Liver (tissue), 9 donors: ENCODE data around the gene SH3GL1. TPM values are rescaled to one million over a fixed set of nuclear protein-coding genes. Genes with fewer than 3 reads are reported as not detected.

ENCODE experiments used
- DNase-seq: peaks from one replicate; pipeline ENCODE4 v3.0.0-alpha.2; 2017; ENCODE audit warnings: low spot score
- H3K27ac ChIP-seq, 2 donors: one replicate each; pipeline ENCODE4 v1.7.0; 2013; ENCODE audit warnings: inconsistent platforms in 2 of 2, low read length in 2 of 2, control low read depth in 1 of 2, low read depth in 1 of 2, mild to moderate bottlenecking in 1 of 2
- H3K27me3 ChIP-seq, 4 donors: one replicate each; pipeline versions ENCODE4 v1.6.1 to v1.7.0; 2013; ENCODE audit warnings: low read length in 3 of 4, inconsistent platforms in 1 of 4, mild to moderate bottlenecking in 1 of 4, moderate library complexity in 1 of 4; ENCODE audit not compliant: control insufficient read depth in 4 of 4, insufficient read depth in 4 of 4
- H3K36me3 ChIP-seq, 4 donors: one replicate each; pipeline versions ENCODE4 v1.6.1 to v1.7.0; 2013; ENCODE audit warnings: low read length in 3 of 4, mild to moderate bottlenecking in 3 of 4, low read depth in 1 of 4, moderate library complexity in 1 of 4; ENCODE audit not compliant: control insufficient read depth in 4 of 4, insufficient read depth in 3 of 4
- H3K4me1 ChIP-seq, 4 donors: one replicate each; pipeline versions ENCODE4 v1.6.1 to v1.7.0; 2013; ENCODE audit warnings: low read length in 3 of 4, mild to moderate bottlenecking in 3 of 4, moderate library complexity in 1 of 4; ENCODE audit not compliant: control insufficient read depth in 4 of 4, insufficient read depth in 4 of 4
- H3K4me3 ChIP-seq, 3 donors: one replicate each; pipeline versions ENCODE4 v1.6.1 to v1.7.0; 2013; ENCODE audit warnings: low read length in 3 of 3, control low read depth in 1 of 3, low read depth in 1 of 3, mild to moderate bottlenecking in 1 of 3
- H3K9ac ChIP-seq, 2 donors: one replicate each; pipeline ENCODE4 v1.7.0; 2013; ENCODE audit warnings: low read length in 2 of 2, mild to moderate bottlenecking in 2 of 2, moderate library complexity in 2 of 2, control low read depth in 1 of 2, low read depth in 1 of 2
- H3K9me3 ChIP-seq, 4 donors: one replicate each; pipeline versions ENCODE4 v1.6.1 to v1.7.0; 2013; ENCODE audit warnings: low read length in 3 of 4; ENCODE audit not compliant: control insufficient read depth in 4 of 4
- ATF3 ChIP-seq: IDR thresholded peaks from 2 replicates; pipeline ENCODE4 v1.6.1; 2016; ENCODE audit warnings: antibody characterized with exemption
- CTCF ChIP-seq: fragments of 150-350 bp; IDR thresholded peaks from 2 replicates; pipeline ENCODE4 v1.5.1; 2017; ENCODE audit warnings: improper control_type of control experiment, low read depth, low read length; ENCODE audit not compliant: missing input control
- EGR1 ChIP-seq, 2 donors: IDR thresholded peaks; 2 replicates each; pipeline ENCODE4 v1.6.1; 2016 to 2018; ENCODE audit warnings: antibody characterized with exemption in 2 of 2, low read depth in 2 of 2
- FOXA1 ChIP-seq: IDR thresholded peaks from 2 replicates; pipeline ENCODE4 v1.6.1; 2016; ENCODE audit warnings: antibody characterized with exemption
- FOXA2 ChIP-seq: IDR thresholded peaks from 2 replicates; pipeline ENCODE4 v1.6.1; 2016; ENCODE audit warnings: antibody characterized with exemption
- GABPA ChIP-seq, 2 donors: IDR thresholded peaks in 1 of 2; conservative IDR thresholded peaks in 1 of 2; 2 replicates each; pipeline ENCODE4 v1.6.1; 2016; ENCODE audit warnings: antibody characterized with exemption in 2 of 2, mild to moderate bottlenecking in 1 of 2, moderate library complexity in 1 of 2
- HNF4A ChIP-seq, 2 donors: conservative IDR thresholded peaks; 2 replicates each; pipeline ENCODE4 v1.6.1; 2016; ENCODE audit warnings: antibody characterized with exemption in 2 of 2, mild to moderate bottlenecking in 2 of 2
- HNF4G ChIP-seq: IDR thresholded peaks from 2 replicates; pipeline ENCODE4 v1.6.1; 2016; ENCODE audit warnings: antibody characterized with exemption
- MAX ChIP-seq: IDR thresholded peaks from 2 replicates; pipeline ENCODE4 v1.6.1; 2016; ENCODE audit warnings: antibody characterized with exemption
- NR2F2 ChIP-seq: IDR thresholded peaks from 2 replicates; pipeline ENCODE4 v1.6.1; 2016; ENCODE audit warnings: antibody characterized with exemption
- REST ChIP-seq: IDR thresholded peaks from 2 replicates; pipeline ENCODE4 v1.6.1; 2016; ENCODE audit warnings: antibody characterized with exemption, mild to moderate bottlenecking
- RXRA ChIP-seq, 2 donors: IDR thresholded peaks; 2 replicates each; pipeline ENCODE4 v1.6.1; 2017 to 2018; ENCODE audit warnings: antibody characterized with exemption in 2 of 2, mild to moderate bottlenecking in 1 of 2
- SP1 ChIP-seq: IDR thresholded peaks from 2 replicates; pipeline ENCODE4 v1.6.1; 2018; ENCODE audit warnings: antibody characterized with exemption, mild to moderate bottlenecking
- TAF1 ChIP-seq: conservative IDR thresholded peaks from 2 replicates; pipeline ENCODE4 v1.6.1; 2016; ENCODE audit warnings: antibody characterized with exemption, mild to moderate bottlenecking
- YY1 ChIP-seq: IDR thresholded peaks from 2 replicates; pipeline ENCODE4 v1.6.1; 2016; ENCODE audit warnings: antibody characterized with exemption, mild to moderate bottlenecking
- ZBTB33 ChIP-seq: IDR thresholded peaks from 2 replicates; pipeline ENCODE4 v1.6.1; 2016; ENCODE audit warnings: antibody characterized with exemption
- WGBS: extraction: QIAGEN DNeasy Blood & Tissue Kit; methylation state at CpG from one replicate; pipeline ENCODE4 v1.1.7; 2013; 5-methylcytosine and 5-hydroxymethylcytosine counted together
- polyA plus RNA-seq, 2 donors: library from polyadenylated mRNA; stranded (reverse) in 1 of 2; unstranded in 1 of 2; fragments of 200-250 nt in 1 of 2; fragments of >200 nt in 1 of 2; fragmentation: Nextera tagmentation in 1 of 2; extraction: Ambion mirVana in 1 of 2; gene quantifications; one replicate each; pipeline versions ENCODE4 v1.2.1 to v1.2.3, GENCODE V29; 2013 to 2015
- total RNA-seq, 2 donors: library from RNA; depleted of rRNA; stranded (reverse); fragments of >200 nt; gene quantifications; one replicate each; pipeline ENCODE4 v1.2.3, GENCODE V29; 2014
- donor health status: healthy.
- donor health status: healthy.
- donor health status: healthy.
- donor health status: healthy.
- donor health status: healthy.

The SH3GL1 gene
- total and polyA plus RNA-seq, 4 donors, result 16.5 to 27.8 (median 18.2) TPM

- Histone ChIP-seq H3K9me3 (peaks cover 0 to 3% (median 0%) of the 10 kb centered on the region in 4 donors), H3K4me3 (no peak overlapping the region), H3K4me1 (peaks cover 0 to 5% (median 1%) of the 10 kb centered on the region in 4 donors), H3K9ac (no peak overlapping the region), H3K36me3 (peaks cover 0 to 2% (median 0%) of the 10 kb centered on the region in 4 donors), H3K27me3 (no peaks in the 10 kb centered on the region), H3K27ac (no peak overlapping the region)
- no peak for DNase-seq
- TF ChIP-seq ATF3 (no peak), NR2F2 (no peak), HNF4G (no peak), CTCF (no peak), GABPA (IDR thresholded peaks at IDR 0.05 in 1 of 2, conservative IDR thresholded peaks at IDR 0.05 in 1 of 2) (no peak), HNF4A (conservative IDR thresholded peaks at IDR 0.05) (no peak), REST (no peak), ZBTB33 (no peak), FOXA1 (no peak), SP1 (no peak), RXRA (IDR thresholded peaks at IDR 0.05) (no peak), FOXA2 (no peak), TAF1 (no peak)
- over 99% methylated on average over 2 of the region's 2 CpGs for WGBS
Measured at GRCh38 chr19:4319067-4319718, 81.2 kb downstream of the SH3GL1 start.

GRCh38 chr19:4318460-4318859, 81.9 kb downstream of the SH3GL1 start:
- Histone ChIP-seq H3K36me3 (no peaks in the 10 kb centered on the region), H3K9ac (no peak overlapping the region), H3K27ac (no peak overlapping the region), H3K9me3 (peaks cover 0 to 3% (median 0%) of the 10 kb centered on the region in 4 donors), H3K27me3 (no peaks in the 10 kb centered on the region), H3K4me1 (peaks cover 0 to 9% (median 5%) of the 10 kb centered on the region in 4 donors), H3K4me3 (no peak overlapping the region)
- WGBS, result 95% methylated on average over 7 of the region's 7 CpGs
- TF ChIP-seq CTCF (no peak), HNF4A (conservative IDR thresholded peaks at IDR 0.05) (no peak), NR2F2 (no peak), ZBTB33 (no peak), YY1 (no peak), EGR1 (IDR thresholded peaks at IDR 0.05; ENCODE audit: low read depth in 2 of 2) (no peak), MAX (no peak), TAF1 (no peak)
- DNase-seq, result no peak
